CD4-positive, alpha-beta T cell treated with Interleukin-6 for 4 hours (primary cell): ENCODE results near the gene RAB4A.
A peak's percentile ranks its signal among the peaks of the same experiment; 100 is the strongest.

Experiments used
- DNase-seq: peaks from one replicate; pipeline ENCODE4 v3.0.0-alpha.2; 2020; ENCODE audit warnings: mixed read lengths

Gene RAB4A

DNA sequence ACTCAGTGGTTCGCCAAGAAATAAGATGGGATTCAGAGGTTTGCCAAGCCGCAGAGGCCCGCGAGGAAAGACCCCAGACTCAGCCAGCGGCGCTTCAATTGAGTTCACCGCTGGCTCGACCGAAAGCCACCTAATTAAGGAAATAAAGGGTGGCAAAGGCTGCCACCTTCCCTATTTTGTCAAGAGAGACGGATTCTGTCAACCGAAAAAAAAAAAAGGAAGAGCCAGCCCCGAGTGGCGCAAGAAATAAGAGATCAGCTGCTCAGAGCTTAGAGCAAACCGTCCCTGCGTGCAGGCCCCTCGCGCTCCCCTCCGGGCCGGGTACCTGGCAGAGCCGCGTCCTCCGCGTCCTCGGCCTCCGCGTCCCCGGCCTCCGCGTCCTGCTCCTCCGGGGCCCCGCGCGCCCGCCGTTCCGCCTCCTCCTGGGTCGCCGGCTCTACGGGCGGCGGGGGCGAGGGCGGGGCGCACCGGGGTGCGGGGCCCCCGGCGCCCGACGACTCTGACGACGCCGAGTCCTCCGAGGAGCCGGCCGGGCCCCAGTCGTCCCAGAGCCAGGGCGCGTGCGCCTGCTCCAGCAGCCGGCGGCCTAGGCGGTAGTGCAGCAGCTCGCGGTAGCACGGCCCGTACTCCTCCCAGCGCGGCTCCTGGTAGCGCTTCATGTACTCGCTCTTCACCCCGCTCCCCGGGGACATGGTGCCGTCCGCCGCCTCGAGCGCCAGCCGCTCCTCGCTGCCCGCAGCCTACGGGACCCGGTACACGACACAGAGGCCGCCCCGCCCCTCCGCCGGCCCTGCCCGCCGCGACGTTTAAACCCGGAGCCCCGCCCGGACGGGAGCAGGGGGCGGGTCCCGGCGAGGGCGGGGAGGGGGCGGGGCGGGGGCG, 71.1 kb downstream of the RAB4A start:
- peak; percentile 88 for DNase-seq

DNA sequence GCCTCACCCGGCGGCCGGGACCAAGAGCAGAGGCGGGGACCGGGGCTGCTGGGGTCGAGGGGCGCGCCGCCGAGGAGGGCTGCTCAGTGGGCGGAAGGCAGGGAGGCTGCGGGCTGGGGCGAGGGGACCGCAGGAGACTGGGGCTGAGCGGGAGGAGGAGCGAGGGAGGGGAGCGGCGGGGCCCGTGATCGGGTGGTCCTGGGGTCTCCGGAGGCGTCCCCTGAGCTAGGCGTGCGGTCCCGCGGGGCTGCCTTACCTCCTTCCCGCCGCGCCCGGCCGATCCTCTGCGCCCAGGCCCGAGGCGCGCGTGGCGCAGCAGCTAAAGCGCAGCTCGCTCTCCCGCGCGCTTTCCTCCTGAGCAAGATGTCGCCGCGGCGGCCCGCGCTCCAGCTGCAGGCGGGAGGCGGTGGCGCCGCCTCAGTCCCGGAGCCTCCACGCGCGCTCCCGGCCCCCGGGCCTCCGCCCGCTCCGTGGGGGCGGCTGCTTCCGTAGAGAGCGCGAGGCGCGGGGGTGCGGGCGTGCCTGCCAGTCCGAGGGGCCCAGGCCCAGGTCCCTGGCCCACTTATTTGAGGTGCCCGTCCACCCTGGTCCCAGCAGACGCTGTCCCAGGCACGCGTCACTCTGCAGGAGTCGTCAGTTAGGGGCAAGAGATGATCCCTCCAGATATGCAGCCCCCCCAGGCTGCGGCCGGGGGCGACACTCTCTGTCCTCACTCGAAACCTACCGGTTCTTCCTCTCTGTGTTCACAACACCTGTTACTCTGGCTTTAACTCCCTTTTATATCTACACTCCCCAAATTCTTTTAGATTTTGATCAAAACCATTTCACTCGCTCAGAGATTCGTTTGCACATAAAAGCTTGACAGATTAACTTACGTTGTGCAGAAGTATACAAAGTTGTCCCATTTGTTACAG, 72.0 kb downstream of the RAB4A start, which contains the start of gene CCSAP:
TSS of gene CCSAP (minus strand) at position 392 of the 914 bp plus-strand sequence. CDS start 582 bp downstream, outside the sequence.
- DNase-seq: peak; percentile 72

GRCh38 chr1:229344139-229344538, 73.2 kb downstream of the RAB4A start:
- DNase-seq: no peak

DNA sequence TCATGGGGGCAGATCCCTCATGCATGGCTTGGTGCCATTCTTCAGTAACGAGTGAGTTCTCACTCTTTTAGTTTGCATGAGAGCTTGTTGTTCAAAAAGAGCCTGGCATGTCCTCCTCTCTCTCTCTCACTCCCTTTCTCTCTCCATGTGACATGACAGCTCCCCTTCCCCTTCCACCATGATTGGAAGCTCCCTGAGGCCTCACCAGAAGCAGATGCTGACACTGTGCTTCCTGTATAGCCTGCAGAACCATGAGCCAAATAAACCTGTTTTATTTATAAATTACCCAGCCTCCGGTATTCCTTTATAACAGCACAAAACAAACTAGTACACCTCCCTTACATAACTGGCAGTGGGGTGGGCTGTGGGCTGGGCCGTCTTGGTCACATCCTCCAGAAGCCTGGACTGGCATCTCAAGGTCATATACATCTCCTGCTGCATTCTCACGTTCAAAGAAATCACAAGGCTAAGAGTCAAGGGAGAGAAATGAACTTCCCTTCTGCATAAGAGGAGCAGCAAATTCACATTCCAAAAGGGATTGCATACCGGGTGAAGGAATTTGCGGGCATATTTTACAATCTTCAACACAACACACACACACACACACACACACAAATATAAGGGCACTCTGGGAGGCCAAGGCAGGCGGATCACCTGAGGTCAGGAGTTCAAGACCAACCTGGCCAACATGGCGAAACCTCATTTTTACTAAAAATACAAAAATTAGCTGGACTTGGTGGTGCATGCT, 74.2 kb downstream of the RAB4A start:
- DNase-seq: no peak

DNA sequence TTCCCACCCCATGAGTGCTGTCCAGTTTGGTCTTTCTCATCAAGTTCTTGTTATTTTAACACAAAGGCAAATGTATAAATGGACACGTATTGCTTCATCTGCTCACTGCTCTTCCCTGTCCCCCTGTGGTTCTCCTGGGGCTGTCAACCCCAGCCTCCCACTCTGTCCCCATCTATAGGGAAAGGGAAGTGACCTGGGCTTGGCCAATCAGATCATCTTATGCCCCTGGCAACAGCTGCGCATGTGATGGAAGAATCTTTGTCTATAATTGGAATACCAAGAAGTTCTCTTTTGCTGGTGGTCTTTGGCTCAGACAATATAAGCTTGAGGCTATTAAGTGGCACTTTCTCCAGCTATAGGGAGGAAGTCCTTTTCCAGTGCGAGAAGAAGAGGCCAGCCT, 76.6 kb downstream of the RAB4A start:
- DNase-seq: no peak

DNA sequence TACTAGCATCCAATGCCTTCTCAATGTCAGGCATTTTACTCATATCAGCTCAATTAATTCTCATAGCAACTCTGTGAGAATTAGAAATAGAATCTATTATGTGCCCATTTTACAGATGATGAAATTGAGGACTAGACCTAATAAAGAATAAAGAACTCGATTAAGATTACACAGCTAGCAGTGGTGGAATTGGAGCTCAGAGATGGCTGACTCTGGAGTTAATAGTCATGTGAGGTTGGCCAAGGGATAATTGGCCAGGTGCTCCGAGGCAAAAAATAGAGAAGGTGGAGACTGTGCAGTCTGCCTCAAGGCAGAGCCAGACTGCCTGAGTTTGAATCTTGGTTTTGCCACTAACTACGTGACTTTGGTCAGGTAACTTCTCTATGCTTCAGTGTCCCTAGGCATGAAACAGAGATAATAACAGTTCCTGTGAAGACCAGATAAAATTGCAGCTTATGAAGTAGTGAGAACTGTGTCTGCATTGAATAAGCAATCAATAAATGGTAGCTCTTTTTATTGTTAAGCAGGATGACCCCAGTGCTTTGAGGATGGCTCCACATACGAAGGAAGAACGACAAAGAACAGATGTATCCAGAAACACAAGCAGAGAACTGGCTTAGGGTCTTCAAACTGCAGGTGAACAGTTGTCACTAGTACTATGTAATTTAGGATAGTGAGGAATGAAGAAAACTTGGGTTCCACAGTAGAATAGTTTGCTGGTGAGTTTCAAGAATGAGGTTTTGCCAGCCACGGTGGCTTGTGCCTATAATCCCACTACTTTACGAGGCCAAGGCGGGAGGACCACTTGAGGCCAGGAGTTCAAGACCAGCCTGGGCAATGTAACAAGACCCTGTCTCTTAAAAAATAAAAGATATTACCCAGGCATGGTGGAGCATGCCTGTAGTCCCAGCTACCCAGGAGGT, 78.8 kb downstream of the RAB4A start:
- no peak for DNase-seq

GRCh38 chr1:229352975-229353374, 82.1 kb downstream of the RAB4A start:
- DNase-seq: no peak

DNA sequence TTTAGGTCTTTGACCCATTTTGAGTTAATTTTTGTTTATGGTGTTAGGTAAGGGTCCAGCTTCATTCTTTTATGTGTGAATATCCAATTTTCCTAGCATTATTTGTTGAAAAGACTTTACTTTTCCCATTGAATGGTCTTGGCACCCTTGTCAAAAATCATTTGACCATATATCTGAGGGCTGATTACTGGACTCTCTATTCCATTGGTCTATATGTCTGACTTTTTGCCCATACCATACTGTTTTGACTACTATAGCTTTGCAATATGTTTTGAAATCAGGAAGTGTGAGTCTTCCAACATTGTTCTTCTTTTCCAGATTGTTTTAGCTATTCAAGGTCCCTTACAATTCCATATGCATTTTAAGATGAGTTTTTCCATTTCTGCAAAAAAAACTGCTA, 83.3 kb downstream of the RAB4A start:
- no peak for DNase-seq
